HG03558 (cell line): ENCODE data around the gene ADNP2.

ENCODE experiments used
- ATAC-seq: cut with Tn5 transposase; IDR thresholded peaks from one replicate; pipeline ENCODE4 v1.9.1; 2021; ENCODE audit warnings: moderate number of reproducible peaks; ENCODE audit not compliant: unreplicated experiment; ENCODE audit errors: extremely low read depth

Gene ADNP2

GRCh38 chr18:80105369-80106167 lies 3.5 kb upstream of the ADNP2 start:
- ATAC-seq, result peak; percentile 38

DNA sequence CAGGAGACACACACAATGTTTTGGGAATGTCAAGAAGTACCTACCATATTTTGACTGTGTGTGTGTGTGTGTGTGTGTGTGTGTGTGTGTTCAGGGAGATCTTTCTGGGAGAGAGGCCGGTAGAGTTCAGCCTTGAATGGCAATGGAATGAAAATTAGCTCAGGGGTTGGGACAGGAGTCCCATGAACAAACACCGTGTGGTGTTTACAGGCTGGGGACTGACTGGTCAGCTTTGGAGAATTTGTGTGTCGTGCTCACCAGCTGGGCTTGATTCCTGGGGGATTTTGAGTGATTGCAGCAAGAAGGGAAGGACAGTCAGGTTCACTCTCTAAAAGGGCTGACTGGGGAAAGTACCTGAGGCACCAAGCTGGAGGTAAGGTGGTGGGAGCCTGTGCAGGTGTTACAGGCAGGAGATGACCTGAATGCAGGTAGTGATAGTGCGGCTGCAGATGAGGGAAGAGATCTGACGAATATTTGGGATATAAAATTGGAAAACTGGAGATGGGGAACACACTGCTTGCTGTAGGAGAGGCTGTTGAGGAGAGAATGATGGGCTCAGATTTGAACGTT lies 2.5 kb upstream of the ADNP2 start:
- ATAC-seq, result no peak

- no peak for ATAC-seq
These were observed 1.6 kb upstream of the ADNP2 start for GRCh38 chr18:80107426-80107825.

DNA sequence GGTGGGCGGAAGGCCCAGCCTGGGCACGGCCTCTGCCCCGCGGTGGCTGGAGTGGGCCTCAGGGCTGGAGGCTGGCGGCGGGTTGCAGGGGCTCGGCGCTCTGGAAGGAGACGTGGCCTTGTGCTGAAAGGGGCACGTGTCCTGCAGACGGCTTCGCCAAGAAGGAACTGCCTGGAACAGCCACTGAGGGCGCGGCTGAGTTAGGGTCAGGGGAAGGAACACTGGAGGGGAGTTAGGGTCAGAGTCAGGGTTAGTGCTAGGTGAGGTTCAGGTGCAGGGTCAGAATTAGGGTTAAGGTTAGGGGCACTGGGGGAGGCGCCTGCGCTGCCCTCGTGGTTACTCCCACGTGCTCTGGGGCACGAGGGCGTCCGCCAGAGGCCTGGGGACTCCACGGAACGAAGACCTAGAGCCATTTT lies 933 bp upstream of the ADNP2 start:
- ATAC-seq, result no peak

GRCh38 chr18:80109676-80110078 lies 615 bp downstream of the ADNP2 start:
- ATAC-seq, result no peak

- ATAC-seq, result no peak
These were observed 3.7 kb downstream of the ADNP2 start for GRCh38 chr18:80112624-80113248.

DNA sequence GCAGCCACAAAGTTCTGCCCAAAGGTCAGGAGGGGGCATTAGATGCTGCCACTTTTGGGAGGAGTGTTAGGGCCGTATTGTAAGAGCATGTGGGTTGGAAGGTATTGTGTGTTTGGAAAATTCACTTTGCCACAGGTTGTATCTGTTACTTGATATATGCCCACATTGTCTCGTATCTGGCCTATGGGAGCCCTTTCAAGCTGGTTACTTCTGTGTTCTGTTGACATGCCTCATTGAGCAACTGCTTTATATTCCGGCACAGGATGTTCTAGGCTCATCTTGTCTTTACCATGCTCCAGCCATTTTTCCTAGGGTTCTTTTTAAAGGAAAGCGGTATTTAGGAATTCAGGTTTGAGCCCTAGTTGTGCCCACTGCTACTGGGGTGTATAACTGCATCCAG lies 6.0 kb downstream of the ADNP2 start:
- ATAC-seq, result no peak

DNA sequence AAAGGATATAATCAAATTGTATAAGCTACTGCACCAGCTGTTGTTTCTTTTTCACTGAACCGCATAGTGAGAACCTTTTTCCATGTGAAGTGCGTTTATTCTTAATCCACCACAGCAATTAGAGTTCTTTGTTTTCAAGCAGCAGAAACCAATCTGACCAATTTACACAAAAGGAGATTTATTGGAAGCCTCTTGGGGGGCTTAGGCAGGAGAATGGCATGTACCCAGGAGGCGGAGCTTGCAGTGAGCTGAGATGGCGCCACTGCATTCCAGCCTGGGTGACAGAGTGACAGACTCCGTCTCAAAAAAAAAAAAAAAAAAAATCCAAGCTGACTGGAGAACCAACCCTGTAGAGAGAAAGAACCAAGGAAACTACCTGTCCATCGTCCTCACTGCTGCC lies 10.0 kb downstream of the ADNP2 start:
- no peak for ATAC-seq

- no peak for ATAC-seq
These were observed 11.9 kb downstream of the ADNP2 start for GRCh38 chr18:80120932-80121331.

DNA sequence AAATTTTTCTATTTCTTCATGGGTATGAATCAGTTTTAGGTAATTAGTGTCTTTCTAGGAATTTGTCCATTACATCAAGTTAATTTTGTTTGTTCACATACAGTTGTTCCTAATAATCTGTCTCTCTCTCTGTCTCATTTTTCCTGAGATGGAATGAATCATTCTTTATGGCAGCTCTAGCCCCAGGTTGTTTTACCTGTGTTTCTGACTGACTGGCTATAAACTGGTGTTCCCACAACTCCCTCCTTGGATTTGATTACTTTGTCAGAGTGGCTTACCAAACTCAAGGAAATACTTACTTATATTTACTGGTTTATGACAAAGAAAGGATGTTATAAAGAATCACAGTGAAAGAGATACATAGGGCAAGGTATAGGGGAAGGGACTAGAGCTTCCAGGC lies 15.1 kb downstream of the ADNP2 start:
- no peak for ATAC-seq

DNA sequence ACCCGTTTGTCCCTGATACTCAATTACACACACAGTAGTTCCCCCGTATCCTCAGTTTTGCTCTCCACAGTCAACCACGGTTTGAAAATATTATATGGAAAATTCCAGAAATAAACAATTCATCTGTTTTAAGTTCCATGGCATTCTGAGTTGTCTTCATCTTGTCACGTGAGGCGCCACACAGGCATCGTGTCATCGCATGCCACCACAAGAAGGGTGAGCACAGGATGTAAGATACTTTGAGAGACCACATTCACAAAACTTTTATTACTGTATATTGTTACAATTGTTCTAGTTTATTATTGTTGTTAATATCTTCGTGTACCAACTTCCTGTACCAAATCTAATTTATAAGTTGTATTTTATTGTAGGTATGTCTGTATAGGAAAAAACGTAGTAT lies 17.7 kb downstream of the ADNP2 start:
- ATAC-seq, result no peak

DNA sequence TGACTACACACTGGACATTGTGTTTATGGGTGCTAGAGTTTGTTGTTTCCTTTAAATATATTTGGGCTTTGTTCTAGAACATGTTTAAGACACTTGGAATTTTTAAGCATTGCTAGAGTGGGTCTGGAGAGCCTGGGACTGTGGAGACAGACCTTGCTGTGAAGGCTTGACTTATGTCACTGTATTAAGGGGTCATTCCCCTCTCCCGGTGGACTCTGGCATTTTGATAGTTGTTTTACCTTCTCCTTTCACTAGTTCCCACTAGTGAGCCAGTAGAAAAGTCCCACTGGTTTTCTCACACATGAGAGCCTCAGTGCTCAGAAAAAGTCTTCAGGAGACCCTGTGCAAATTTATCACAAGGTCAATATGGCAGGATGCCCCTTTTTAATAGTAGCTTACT lies 18.6 kb downstream of the ADNP2 start:
- ATAC-seq, result no peak

- no peak for ATAC-seq
These were observed 20.8 kb downstream of the ADNP2 start for GRCh38 chr18:80129672-80130367.

DNA sequence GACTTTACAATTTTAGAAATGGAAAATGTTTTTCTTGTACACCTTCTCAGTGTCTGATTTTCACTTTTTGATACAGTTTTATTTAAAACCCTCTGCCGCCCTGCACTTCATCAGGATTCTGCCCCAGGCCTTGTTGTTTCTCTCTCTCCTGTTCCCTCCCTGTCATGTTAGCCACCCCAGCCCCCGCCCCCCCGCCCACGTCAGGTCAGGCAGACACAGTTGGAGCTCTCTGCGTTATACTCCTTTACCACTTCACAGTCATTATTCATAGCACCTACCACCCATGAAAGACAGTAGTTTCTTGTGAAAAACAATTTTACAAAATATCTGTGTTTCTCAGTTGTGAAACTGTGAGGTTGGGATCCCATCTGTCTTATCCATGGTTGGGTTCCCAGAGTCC lies 21.5 kb downstream of the ADNP2 start:
- no peak for ATAC-seq

DNA sequence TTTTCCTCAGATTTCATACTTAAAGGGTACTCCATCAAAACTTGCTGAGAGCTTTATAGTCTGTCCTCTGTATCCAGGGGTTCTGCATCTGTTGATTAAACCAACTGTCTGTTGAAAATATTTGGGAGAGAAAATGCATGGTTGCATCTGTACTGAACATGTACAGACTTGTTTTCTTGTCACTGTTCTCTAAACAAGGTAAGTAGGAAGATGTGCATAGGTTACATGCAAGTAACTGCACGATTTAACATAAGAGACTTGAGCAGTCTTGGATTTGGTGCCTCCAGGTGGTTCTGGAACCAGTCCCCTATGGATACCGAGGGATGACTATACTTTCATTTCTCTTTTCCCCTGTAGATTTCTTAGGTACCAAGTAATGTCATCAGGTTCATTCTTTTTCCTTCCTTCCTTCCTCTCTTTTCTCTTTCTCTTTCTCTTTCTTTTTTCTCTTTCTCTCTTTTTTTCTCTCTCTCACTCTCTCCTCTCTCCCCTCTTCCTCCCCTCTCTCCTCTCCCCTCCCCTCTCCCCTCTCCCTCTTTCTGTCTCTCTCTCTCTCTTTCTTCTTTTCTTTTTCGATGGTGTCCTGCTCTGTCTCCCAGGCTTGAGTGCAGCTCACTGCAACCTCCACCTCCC lies 23.2 kb downstream of the ADNP2 start:
- no peak for ATAC-seq

- ATAC-seq, result no peak
These were observed 24.1 kb downstream of the ADNP2 start for GRCh38 chr18:80133124-80133523.

- no peak for ATAC-seq
These were observed 26.1 kb downstream of the ADNP2 start for GRCh38 chr18:80135136-80135535.

- no peak for ATAC-seq
These were observed 27.6 kb downstream of the ADNP2 start for GRCh38 chr18:80136679-80137078.

DNA sequence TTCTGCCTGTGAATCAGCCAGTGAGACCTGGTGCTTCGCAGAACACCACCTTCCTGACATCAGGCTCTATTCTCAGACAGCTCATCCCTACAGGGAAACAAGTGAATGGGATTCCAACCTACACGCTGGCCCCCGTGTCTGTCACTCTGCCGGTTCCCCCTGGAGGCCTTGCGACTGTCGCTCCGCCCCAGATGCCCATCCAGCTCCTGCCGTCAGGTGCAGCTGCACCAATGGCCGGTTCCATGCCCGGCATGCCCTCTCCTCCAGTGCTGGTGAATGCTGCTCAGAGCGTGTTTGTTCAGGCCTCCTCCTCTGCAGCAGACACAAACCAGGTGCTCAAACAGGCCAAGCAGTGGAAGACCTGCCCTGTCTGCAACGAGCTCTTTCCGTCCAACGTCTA lies 28.1 kb downstream of the ADNP2 start:
- ATAC-seq, result no peak

GRCh38 chr18:80137976-80138375 lies 28.9 kb downstream of the ADNP2 start:
- ATAC-seq, result no peak
